OCI-LY7 (cell line): Measurements from ENCODE around the gene TMEM37. TPM values are rescaled to one million over a fixed set of nuclear protein-coding genes. Genes with fewer than 3 reads are reported as not detected.

Experiments used
- BruUV-seq: library from RNA; stranded (reverse); fragments of 400-500 nt; replicated peaks from 2 replicates; lab custom pipeline; 2021; lab: Mats Ljungman, UMichigan
- CTCF ChIA-PET: fragments of 300-600 bp; sonication (Branson Sonifier 250); formaldehyde crosslinking; loops from one replicate; lab custom pipeline; 2022; ENCODE audit warnings: antibody characterized with exemption; ENCODE audit not compliant: unreplicated experiment; lab: Charles Lee
- POLR2A ChIA-PET: fragments of 300-600 bp; sonication (Branson Sonifier 250); formaldehyde crosslinking; loops from one replicate; lab custom pipeline; 2022; ENCODE audit warnings: antibody characterized with exemption; lab: Charles Lee
- DNase-seq: peaks from one replicate; pipeline ENCODE4 v3.0.0-alpha.2; 2015; ENCODE audit warnings: low spot score
- H2AFZ ChIP-seq: fragments of 200-600 bp; sonication (generic), shearing (Covaris generic); 2 replicates; pipeline ENCODE4 v1.6.1; 2014; ENCODE audit warnings: mild to moderate bottlenecking, antibody characterized with exemption, low read length, moderate library complexity
- H3K27ac ChIP-seq: fragments of 200-600 bp; sonication (generic); 2 replicates; pipeline ENCODE4 v1.5.1; 2014; ENCODE audit warnings: mixed run types, low read depth, mild to moderate bottlenecking, moderate library complexity, low read length, inconsistent platforms; ENCODE audit not compliant: poor library complexity, severe bottlenecking
- H3K36me3 ChIP-seq: fragments of 200-600 bp; sonication (generic); 2 replicates; pipeline ENCODE4 v1.6.1; 2014; ENCODE audit warnings: mild to moderate bottlenecking, antibody characterized with exemption, low read length, moderate library complexity, mixed read lengths; ENCODE audit not compliant: insufficient read depth
- H3K4me1 ChIP-seq: fragments of 200-600 bp; sonication (generic); 2 replicates; pipeline ENCODE4 v1.5.1; 2014; ENCODE audit warnings: mild to moderate bottlenecking, low read length; ENCODE audit not compliant: insufficient read depth, poor library complexity, severe bottlenecking
- H3K4me2 ChIP-seq: fragments of 200-600 bp; sonication (generic); 2 replicates; pipeline ENCODE4 v1.6.1; 2014; ENCODE audit warnings: mild to moderate bottlenecking, low read length
- H3K4me3 ChIP-seq: fragments of 200-600 bp; sonication (generic); 2 replicates; pipeline ENCODE4 v1.5.1; 2014; ENCODE audit warnings: mild to moderate bottlenecking, low read depth, low read length; ENCODE audit not compliant: poor library complexity, severe bottlenecking
- H3K79me2 ChIP-seq: fragments of 200-600 bp; sonication (generic); 2 replicates; pipeline ENCODE4 v1.6.1; 2016; ENCODE audit warnings: low read depth, mild to moderate bottlenecking, low read length, moderate library complexity, mixed read lengths; ENCODE audit not compliant: insufficient read depth
- H3K9me2 ChIP-seq: fragments of 200-600 bp; sonication (generic); 2 replicates; pipeline ENCODE4 v1.6.1; 2016; ENCODE audit warnings: mild to moderate bottlenecking, low read length, mixed read lengths; ENCODE audit not compliant: insufficient read depth
- H3K9me3 ChIP-seq: fragments of 200-600 bp; sonication (generic); 2 replicates; pipeline ENCODE4 v1.6.1; 2014; ENCODE audit warnings: mild to moderate bottlenecking, mixed run types, low read length, mixed read lengths
- H4K20me1 ChIP-seq: fragments of 200-600 bp; sonication (generic); 2 replicates; pipeline ENCODE4 v1.6.1; 2014; ENCODE audit warnings: mild to moderate bottlenecking, antibody characterized with exemption, low read length, moderate library complexity, mixed read lengths; ENCODE audit not compliant: insufficient read depth
- CTCF ChIP-seq: fragments of 200-600 bp; sonication (generic); conservative IDR thresholded peaks from 2 replicates; pipeline ENCODE4 v1.5.1; 2014; ENCODE audit warnings: mild to moderate bottlenecking, antibody characterized with exemption, low read length, moderate library complexity, mixed read lengths
- EZH2phosphoT487 ChIP-seq: fragments of 200-600 bp; sonication (generic); IDR thresholded peaks from 2 replicates; pipeline ENCODE4 v1.6.1; 2018; ENCODE audit warnings: low read depth, borderline replicate concordance, mild to moderate bottlenecking, mixed run types, antibody characterized with exemption, low read length, moderate library complexity, mixed read lengths
- intact Hi-C: fragments of 100-400 bp; cut with micrococcal nuclease; formaldehyde crosslinking; loops from one replicate; pipeline ENCODE4 v1.10.0; 2022; ENCODE audit not compliant: unreplicated experiment
- total RNA-seq, 2 experiments: library from RNA; depleted of rRNA in 1 of 2; stranded (reverse); fragments of >200 nt in 1 of 2; shearing (Covaris generic) in 1 of 2; gene quantifications; 2 replicates each; pipeline ENCODE4 v1.2.3, GENCODE V29; 2014 to 2022

TMEM37 gene
- total RNA-seq, 2 experiments from 2014 or later = not detected

GRCh38 chr2:119415630-119416029 is 16.0 kb upstream of the TMEM37 start:
- Histone ChIP-seq H3K4me1 (peaks cover 32% of the 10 kb centered on the region), H3K79me2 (no peaks in the 10 kb centered on the region), H3K4me2 (peak overlapping the region; percentile 53), H4K20me1 (no peaks in the 10 kb centered on the region), H2AFZ (peak overlapping the region; percentile 97), H3K36me3 (no peaks in the 10 kb centered on the region), H3K9me2 (no peaks in the 10 kb centered on the region), H3K9me3 (no peaks in the 10 kb centered on the region), H3K4me3 (no peak overlapping the region), H3K27ac (peak overlapping the region; percentile 51)
- peak; percentile 21 for DNase-seq
- intact Hi-C loops = no loop called here
- BruUV-seq = no TSS peak
- no peak for TF ChIP-seq EZH2phosphoT487
- no peak for TF ChIP-seq CTCF
- CTCF ChIA-PET = interaction anchor here (1.0 to 2.1 kb wide), 2 partner anchors 61 to 104 kb away, joined by 6 to 8 read pairs; no protein-coding TSS in a partner anchor
- POLR2A ChIA-PET = interaction anchor here (0.7 to 1.2 kb wide), 7 partner anchors 12 to 501 kb away, joined by 3 to 4 read pairs (median 3); no protein-coding TSS in a partner anchor

GRCh38 chr2:119416299-119416923 is 15.2 kb upstream of the TMEM37 start:
- Histone ChIP-seq H3K4me1 (peaks cover 32% of the 10 kb centered on the region), H3K4me2 (0 out of 2 replicates have a peak overlapping the region, but pooled peaks have one; percentile 9), H3K4me3 (no peak overlapping the region), H3K27ac (no peak overlapping the region), H3K36me3 (no peaks in the 10 kb centered on the region), H3K79me2 (no peaks in the 10 kb centered on the region), H4K20me1 (no peaks in the 10 kb centered on the region), H3K9me2 (no peaks in the 10 kb centered on the region), H2AFZ (no peak overlapping the region), H3K9me3 (0 out of 2 replicates have a peak, but pooled peaks cover 4% of the 10 kb centered on the region)
- POLR2A ChIA-PET = interaction anchor here (0.9 to 1.6 kb wide), 5 partner anchors 15 to 103 kb away, joined by 3 to 4 read pairs (median 3); no protein-coding TSS in a partner anchor
- intact Hi-C loops = no loop called here
- TF ChIP-seq CTCF (no peak), EZH2phosphoT487 (no peak)
- CTCF ChIA-PET = interaction anchor here (2.1 kb wide), 1 partner anchor 60 kb away, joined by 8 read pairs; no protein-coding TSS in a partner anchor
- peak; percentile 31 for DNase-seq
- BruUV-seq = no TSS peak

- CTCF ChIA-PET = no interaction called here
Measured at GRCh38 chr2:119417908-119418307, 13.7 kb upstream of the TMEM37 start.

More at GRCh38 chr2:119417908-119418307, 13.7 kb upstream of the TMEM37 start:
- H3K9me3 ChIP-seq = 0 out of 2 replicates have a peak, but pooled peaks cover 9% of the 10 kb centered on the region
- BruUV-seq = no TSS peak
- no peak for DNase-seq
- H2AFZ ChIP-seq = no peak overlapping the region
- H3K9me2 ChIP-seq = no peaks in the 10 kb centered on the region
- TF ChIP-seq CTCF = no peak
- no peak for TF ChIP-seq EZH2phosphoT487
- no peak overlapping the region for H3K4me3 ChIP-seq
- H3K27ac ChIP-seq = no peak overlapping the region
- H3K4me1 ChIP-seq = peaks cover 32% of the 10 kb centered on the region
- H3K36me3 ChIP-seq = no peaks in the 10 kb centered on the region
- intact Hi-C loops = no loop called here
- POLR2A ChIA-PET = no interaction called here
- no peak overlapping the region for H3K4me2 ChIP-seq
- no peaks in the 10 kb centered on the region for H3K79me2 ChIP-seq
- no peaks in the 10 kb centered on the region for H4K20me1 ChIP-seq
